Testis (tissue), 5 donors: ENCODE measurements around the gene ZNF473. TPM values are rescaled to one million over a fixed set of nuclear protein-coding genes. Genes with fewer than 3 reads are reported as not detected.

ENCODE experiments used
- DNase-seq: peaks from one replicate; pipeline ENCODE4 v3.0.0-alpha.2; 2019
- H3K27ac ChIP-seq, 2 donors: fragments of 200-600 bp; sonication (generic); one replicate each; pipeline ENCODE4 v1.5.1; 2019
- H3K27me3 ChIP-seq: fragments of 200-600 bp; sonication (generic); one replicate; pipeline ENCODE4 v1.5.1; 2019
- H3K36me3 ChIP-seq: fragments of 200-600 bp; sonication (generic); one replicate; pipeline ENCODE4 v1.5.1; 2017; ENCODE audit warnings: low read depth; ENCODE audit errors: missing control alignments
- H3K4me1 ChIP-seq: fragments of 200-600 bp; sonication (generic); one replicate; pipeline ENCODE4 v1.5.1; 2019
- H3K4me3 ChIP-seq, 2 donors: fragments of 200-600 bp; sonication (generic); one replicate each; pipeline ENCODE4 v1.5.1; 2017 to 2019
- H3K9me3 ChIP-seq: fragments of 200-600 bp; sonication (generic); one replicate; pipeline ENCODE4 v1.5.1; 2017
- POLR2A ChIP-seq: fragments of 450-650 bp; IDR thresholded peaks from one replicate; pipeline ENCODE4 v1.6.1; 2017; ENCODE audit warnings: antibody characterized with exemption, mild to moderate bottlenecking, moderate library complexity
- WGBS, 2 donors: methylation state at CpG; one replicate each; pipeline ENCODE4 v1.1.5; 2018; 5-methylcytosine and 5-hydroxymethylcytosine counted together
- intact Hi-C: fragments of 100-400 bp; cut with DNase I; formaldehyde crosslinking; loops from one replicate; pipeline ENCODE4 v1.15.1; 2023; ENCODE audit warnings: low total_unique reads
- long read RNA-seq, 2 donors: transcript quantifications; one replicate each; lab custom pipeline, GENCODE V29; 2026
- polyA plus RNA-seq: library from polyadenylated mRNA; stranded (reverse); fragments of 350-450 nt; fragmentation: Illumina TruSeq; extraction: RNeasy Lipid Tissue Mini Kit (QIAGEN cat#74804); gene quantifications from one replicate; pipeline ENCODE4 v1.2.3, GENCODE V29; 2014; ENCODE audit warnings: low read depth, low replicate concordance; ENCODE audit not compliant: insufficient read depth
- total RNA-seq, 2 donors: library from RNA; depleted of rRNA; stranded (reverse); fragments of >200 nt; gene quantifications; one replicate each; pipeline ENCODE4 v1.2.3, GENCODE V29; 2016
- TF ChIP-seq, protein P1 (sequence below), 3 experiments: fragments of 450-650 bp in 2 of 3; fragments of 200-600 bp in 1 of 3; sonication (generic) in 1 of 3; IDR thresholded peaks; one replicate each; pipeline ENCODE4 v1.5.1; 2016 to 2019; ENCODE audit warnings: antibody characterized with exemption in 3 of 3, mild to moderate bottlenecking in 2 of 3, moderate library complexity in 1 of 3

Gene ZNF473
- total RNA-seq, result 10 to 100 TPM; 77.7 to 92.8 TPM
- polyA plus RNA-seq, result 106 TPM
- long read RNA-seq, donor 1, full-length matches to known transcripts, result 8 of 8 reads
- long read RNA-seq, donor 1, partial matches to known transcripts, result 0 of 8 reads
- long read RNA-seq, donor 1, other reads (novel, unspliced or antisense), result 0 of 8 reads
- long read RNA-seq, donor 2, full-length matches to known transcripts, result 8 of 8 reads
- long read RNA-seq, donor 2, partial matches to known transcripts, result 0 of 8 reads
- long read RNA-seq, donor 2, other reads (novel, unspliced or antisense), result 0 of 8 reads

DNA sequence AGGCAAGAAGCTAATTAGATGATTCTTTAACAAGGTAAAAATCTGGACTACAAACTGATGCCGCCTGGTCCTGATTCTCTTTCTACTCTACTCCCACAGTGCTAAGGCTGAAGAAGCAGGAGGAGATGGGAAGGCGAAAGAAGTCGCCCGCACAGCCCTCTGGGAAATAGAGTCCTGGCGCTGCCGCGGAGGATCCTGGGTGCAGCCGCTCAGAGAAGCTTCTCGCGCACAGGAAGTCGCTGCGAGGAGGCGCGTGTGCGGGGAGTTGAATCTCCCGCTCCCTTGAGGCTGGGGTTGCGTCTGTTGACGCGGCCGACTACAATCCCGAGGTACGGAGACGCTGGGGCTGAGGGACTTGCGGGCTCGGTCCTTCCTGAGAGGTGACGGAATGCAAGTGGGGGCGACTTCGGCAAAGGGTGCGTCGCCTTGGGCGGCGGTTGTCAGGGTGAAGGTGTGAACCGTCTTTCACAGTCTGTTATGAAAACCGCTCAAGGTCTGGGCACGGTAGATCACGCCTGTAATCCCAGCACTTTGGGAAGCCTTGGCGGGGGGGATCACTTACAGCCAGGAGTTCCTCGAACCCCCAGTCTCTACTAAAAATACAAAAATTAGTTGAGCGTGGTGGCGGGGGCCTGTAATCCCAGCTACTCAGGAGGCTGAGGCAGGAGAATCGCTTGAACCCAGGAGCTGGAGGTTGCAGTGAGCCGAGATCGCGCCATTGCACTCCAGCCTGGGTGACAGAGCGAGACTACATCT lies at the start of gene ZNF473:
TSS of gene ZNF473 (plus strand) at position 212 of the 756 bp plus-strand sequence. CDS start 5,078 bp downstream, outside the sequence.
- peak; percentile 97 for DNase-seq
- TF ChIP-seq, protein P1, sequence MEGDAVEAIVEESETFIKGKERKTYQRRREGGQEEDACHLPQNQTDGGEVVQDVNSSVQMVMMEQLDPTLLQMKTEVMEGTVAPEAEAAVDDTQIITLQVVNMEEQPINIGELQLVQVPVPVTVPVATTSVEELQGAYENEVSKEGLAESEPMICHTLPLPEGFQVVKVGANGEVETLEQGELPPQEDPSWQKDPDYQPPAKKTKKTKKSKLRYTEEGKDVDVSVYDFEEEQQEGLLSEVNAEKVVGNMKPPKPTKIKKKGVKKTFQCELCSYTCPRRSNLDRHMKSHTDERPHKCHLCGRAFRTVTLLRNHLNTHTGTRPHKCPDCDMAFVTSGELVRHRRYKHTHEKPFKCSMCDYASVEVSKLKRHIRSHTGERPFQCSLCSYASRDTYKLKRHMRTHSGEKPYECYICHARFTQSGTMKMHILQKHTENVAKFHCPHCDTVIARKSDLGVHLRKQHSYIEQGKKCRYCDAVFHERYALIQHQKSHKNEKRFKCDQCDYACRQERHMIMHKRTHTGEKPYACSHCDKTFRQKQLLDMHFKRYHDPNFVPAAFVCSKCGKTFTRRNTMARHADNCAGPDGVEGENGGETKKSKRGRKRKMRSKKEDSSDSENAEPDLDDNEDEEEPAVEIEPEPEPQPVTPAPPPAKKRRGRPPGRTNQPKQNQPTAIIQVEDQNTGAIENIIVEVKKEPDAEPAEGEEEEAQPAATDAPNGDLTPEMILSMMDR (IDR thresholded peaks at IDR 0.05), result no peak
- TF ChIP-seq POLR2A, result no peak
- no peaks in the 10 kb centered on the region for H3K36me3 ChIP-seq
- no peaks in the 10 kb centered on the region for H3K27me3 ChIP-seq
- H3K4me1 ChIP-seq, result peaks cover 15% of the 10 kb centered on the region
- H3K9me3 ChIP-seq, result no peaks in the 10 kb centered on the region
- peak within 1 kb of the TSS; percentile 86 to 89 for H3K27ac ChIP-seq
- 9 to 12% methylated on average over 31 to 45 of the region's 45 CpGs for WGBS, 2 donors
- intact Hi-C loops, result no loop called here
- peak within 1 kb of the TSS; percentile 77 to 94 for H3K4me3 ChIP-seq

DNA sequence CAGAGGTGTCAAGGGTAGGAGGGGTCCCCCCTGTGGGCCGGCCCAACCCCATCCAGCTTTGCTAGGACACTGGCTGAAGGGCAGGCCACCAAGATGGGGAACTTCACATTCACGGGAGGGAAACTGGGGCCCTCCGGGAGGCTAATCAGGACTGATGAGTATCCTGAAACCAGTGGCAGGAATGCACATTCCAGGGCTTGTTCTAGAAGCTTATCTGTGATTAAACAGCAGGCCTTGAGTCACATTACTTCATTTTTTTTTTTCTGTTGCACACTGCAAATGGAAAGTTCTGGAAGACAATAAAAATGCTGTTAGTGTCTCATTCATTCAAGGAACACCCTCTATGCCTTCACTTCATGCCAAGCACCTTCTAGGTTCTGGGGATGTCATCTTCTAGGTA lies 49.3 kb upstream of the ZNF473 start:
- Histone ChIP-seq H3K27ac (no peak overlapping the region), H3K27me3 (no peaks in the 10 kb centered on the region), H3K4me3 (no peak overlapping the region), H3K36me3 (no peaks in the 10 kb centered on the region), H3K4me1 (peaks cover 9% of the 10 kb centered on the region), H3K9me3 (no peaks in the 10 kb centered on the region)
- intact Hi-C loops, result no loop called here
- 67% methylated on average over 3 of the region's 3 CpGs for WGBS, 2 donors
- no peak for DNase-seq
- no peak for TF ChIP-seq POLR2A
- TF ChIP-seq, protein P1 (IDR thresholded peaks at IDR 0.05), result no peak

DNA sequence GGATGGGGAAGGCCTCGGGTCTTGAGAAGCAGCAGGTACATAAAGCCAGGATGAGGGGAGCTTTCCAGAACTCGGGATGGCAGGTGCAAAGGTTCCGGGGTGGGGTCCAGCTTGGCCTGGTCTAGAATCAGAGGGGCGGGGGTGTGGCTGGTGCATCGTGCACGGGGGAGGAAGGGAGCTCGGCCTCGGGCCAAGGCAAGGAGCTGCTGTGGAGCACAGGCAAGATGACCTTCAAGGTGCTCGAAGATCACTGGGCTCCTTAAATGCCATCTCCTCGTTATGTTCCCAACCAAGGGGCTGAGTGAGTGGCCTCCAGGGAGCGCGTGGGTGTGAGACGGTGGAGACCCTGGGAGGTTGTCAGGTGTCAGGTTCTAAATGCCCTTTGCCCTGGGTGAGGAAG lies 48.7 kb upstream of the ZNF473 start:
- no peak overlapping the region for H3K27ac ChIP-seq
- H3K36me3 ChIP-seq, result no peaks in the 10 kb centered on the region
- TF ChIP-seq, protein P1 (IDR thresholded peaks at IDR 0.05), result no peak
- no peak for TF ChIP-seq POLR2A
- H3K4me1 ChIP-seq, result peaks cover 4% of the 10 kb centered on the region
- H3K4me3 ChIP-seq, result no peak overlapping the region
- H3K27me3 ChIP-seq, result no peaks in the 10 kb centered on the region
- no peaks in the 10 kb centered on the region for H3K9me3 ChIP-seq
- WGBS, 2 donors, result 75 to 76% methylated on average over 12 to 13 of the region's 13 CpGs
- DNase-seq, result no peak
- intact Hi-C loops, result no loop called here

DNA sequence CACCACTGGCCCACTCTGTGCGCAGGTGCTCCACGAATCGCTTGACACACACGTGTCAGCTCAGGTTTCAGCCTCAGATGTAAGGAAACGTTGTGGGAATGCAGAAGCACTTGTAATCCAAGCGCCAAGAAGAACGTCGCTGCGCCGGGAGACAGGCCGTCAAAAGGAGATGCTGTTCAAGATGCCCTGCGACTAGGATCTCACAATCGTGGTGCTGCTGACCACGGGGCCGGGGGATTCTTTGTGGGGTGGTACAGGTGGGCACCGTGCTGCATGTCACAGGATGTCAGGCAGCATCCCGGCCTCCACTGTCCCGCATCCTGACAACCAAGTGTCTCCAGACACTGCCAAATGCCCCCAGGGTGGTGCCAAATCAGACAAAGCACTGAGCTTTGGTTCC lies 47.9 kb upstream of the ZNF473 start:
- no peak overlapping the region for H3K4me3 ChIP-seq
- no peaks in the 10 kb centered on the region for H3K27me3 ChIP-seq
- intact Hi-C loops, result no loop called here
- H3K27ac ChIP-seq, result no peak overlapping the region
- H3K36me3 ChIP-seq, result no peaks in the 10 kb centered on the region
- WGBS, 2 donors, result 47 to 65% methylated on average over 8 to 18 of the region's 18 CpGs
- no peaks in the 10 kb centered on the region for H3K4me1 ChIP-seq
- no peak for TF ChIP-seq POLR2A
- TF ChIP-seq, protein P1 (IDR thresholded peaks at IDR 0.05), result no peak
- no peaks in the 10 kb centered on the region for H3K9me3 ChIP-seq
- no peak for DNase-seq
